Measurements from ENCODE around the gene C8G. TPM values are rescaled to one million over a fixed set of nuclear protein-coding genes. Genes with fewer than 3 reads are reported as not detected.

The C8G gene
- total and polyA plus RNA-seq, 2 of the 13 experiments (the other 11 are each of a cell fraction or from before 2014, with no cell fraction given), result 4.9 to 12.8 TPM

DNA sequence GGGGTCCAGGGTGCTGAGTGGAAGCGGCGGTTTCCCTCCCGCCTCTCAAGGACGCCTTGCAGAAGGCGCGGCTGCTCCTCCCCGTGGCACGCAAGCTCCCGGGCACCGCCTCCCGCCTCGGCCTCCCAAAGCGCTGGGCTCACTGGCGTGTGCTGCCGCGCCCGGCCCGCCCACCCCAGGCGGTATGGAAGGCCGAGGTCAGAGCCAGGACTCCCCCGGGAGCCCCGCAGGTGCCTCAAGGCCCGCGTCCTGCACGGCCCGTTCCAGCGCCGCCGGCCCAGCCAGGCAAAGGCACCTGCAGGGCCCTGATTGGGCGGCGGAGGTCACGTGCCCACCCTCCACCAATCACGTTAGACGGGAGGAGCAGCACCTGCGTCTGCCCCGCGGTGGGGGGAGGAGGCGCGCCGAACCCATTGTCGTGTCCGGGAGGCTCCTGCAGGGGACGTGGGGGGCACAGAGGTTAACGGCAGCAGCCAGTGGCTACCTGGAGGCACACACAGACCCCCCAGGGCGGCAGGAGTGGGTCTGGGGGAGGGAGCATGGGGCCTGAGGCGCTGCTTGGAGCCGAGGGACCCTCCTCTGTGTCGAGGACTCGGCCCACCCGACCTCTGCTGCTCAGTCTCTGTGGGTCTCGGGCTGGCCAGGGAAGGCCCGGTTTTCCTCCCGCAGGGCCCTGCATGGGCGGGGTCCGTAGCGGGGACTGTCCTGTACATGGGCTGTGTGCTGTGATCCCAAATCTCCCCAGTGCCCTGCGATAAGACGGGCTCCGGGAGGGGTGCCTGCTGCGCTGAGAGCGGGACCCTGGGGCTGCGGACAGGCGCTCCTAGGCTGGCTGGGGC, 5.0 kb downstream of the C8G start (continued):
- TF ChIP-seq ZNF274 (CRISPR knock-in tag; IDR thresholded peaks at IDR 0.05), result no peak
- peak; percentile 87 for TF ChIP-seq TAF1 (CRISPR knock-in tag; IDR thresholded peaks at IDR 0.05)
- no peak for TF ChIP-seq NFIB (CRISPR knock-in tag; IDR thresholded peaks at IDR 0.05; ENCODE audit: borderline replicate concordance)
- TF ChIP-seq, protein P1, sequence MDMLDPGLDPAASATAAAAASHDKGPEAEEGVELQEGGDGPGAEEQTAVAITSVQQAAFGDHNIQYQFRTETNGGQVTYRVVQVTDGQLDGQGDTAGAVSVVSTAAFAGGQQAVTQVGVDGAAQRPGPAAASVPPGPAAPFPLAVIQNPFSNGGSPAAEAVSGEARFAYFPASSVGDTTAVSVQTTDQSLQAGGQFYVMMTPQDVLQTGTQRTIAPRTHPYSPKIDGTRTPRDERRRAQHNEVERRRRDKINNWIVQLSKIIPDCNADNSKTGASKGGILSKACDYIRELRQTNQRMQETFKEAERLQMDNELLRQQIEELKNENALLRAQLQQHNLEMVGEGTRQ (IDR thresholded peaks at IDR 0.05; ENCODE audit: low read depth, low read length), result peak; percentile 94
- TF ChIP-seq, protein P1 (CRISPR knock-in tag; IDR thresholded peaks at IDR 0.05; ENCODE audit: borderline replicate concordance), result peak; percentile 98; the same call in 1 of the 2 replicates
- peak; percentile 97 for TF ChIP-seq RBFOX2 (IDR thresholded peaks at IDR 0.05; ENCODE audit: low read depth, low read length)
- no peak; the same call in none of the 2 replicates for TF ChIP-seq ZNF460 (CRISPR knock-in tag; IDR thresholded peaks at IDR 0.05; ENCODE audit: borderline replicate concordance)
- TF ChIP-seq ZKSCAN8 (CRISPR knock-in tag; IDR thresholded peaks at IDR 0.05; ENCODE audit: borderline replicate concordance), result no peak
- no peak for TF ChIP-seq HOXA5 (CRISPR knock-in tag; IDR thresholded peaks at IDR 0.05)
- TF ChIP-seq, protein P2, sequence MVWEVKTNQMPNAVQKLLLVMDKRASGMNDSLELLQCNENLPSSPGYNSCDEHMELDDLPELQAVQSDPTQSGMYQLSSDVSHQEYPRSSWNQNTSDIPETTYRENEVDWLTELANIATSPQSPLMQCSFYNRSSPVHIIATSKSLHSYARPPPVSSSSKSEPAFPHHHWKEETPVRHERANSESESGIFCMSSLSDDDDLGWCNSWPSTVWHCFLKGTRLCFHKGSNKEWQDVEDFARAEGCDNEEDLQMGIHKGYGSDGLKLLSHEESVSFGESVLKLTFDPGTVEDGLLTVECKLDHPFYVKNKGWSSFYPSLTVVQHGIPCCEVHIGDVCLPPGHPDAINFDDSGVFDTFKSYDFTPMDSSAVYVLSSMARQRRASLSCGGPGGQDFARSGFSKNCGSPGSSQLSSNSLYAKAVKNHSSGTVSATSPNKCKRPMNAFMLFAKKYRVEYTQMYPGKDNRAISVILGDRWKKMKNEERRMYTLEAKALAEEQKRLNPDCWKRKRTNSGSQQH (CRISPR knock-in tag; IDR thresholded peaks at IDR 0.05; ENCODE audit: low read depth), result 0 out of 2 replicates have a peak, but pooled peaks have one; percentile 29
- no peak for TF ChIP-seq ZNF841 (CRISPR knock-in tag; IDR thresholded peaks at IDR 0.05; ENCODE audit: borderline replicate concordance)
- no peak for TF ChIP-seq ZNF850 (CRISPR knock-in tag; conservative IDR thresholded peaks at IDR 0.05)
- peak; percentile 9; the same call in 1 of the 2 replicates for TF ChIP-seq KLF11 (CRISPR knock-in tag; IDR thresholded peaks at IDR 0.05)
- TF ChIP-seq, protein P3, sequence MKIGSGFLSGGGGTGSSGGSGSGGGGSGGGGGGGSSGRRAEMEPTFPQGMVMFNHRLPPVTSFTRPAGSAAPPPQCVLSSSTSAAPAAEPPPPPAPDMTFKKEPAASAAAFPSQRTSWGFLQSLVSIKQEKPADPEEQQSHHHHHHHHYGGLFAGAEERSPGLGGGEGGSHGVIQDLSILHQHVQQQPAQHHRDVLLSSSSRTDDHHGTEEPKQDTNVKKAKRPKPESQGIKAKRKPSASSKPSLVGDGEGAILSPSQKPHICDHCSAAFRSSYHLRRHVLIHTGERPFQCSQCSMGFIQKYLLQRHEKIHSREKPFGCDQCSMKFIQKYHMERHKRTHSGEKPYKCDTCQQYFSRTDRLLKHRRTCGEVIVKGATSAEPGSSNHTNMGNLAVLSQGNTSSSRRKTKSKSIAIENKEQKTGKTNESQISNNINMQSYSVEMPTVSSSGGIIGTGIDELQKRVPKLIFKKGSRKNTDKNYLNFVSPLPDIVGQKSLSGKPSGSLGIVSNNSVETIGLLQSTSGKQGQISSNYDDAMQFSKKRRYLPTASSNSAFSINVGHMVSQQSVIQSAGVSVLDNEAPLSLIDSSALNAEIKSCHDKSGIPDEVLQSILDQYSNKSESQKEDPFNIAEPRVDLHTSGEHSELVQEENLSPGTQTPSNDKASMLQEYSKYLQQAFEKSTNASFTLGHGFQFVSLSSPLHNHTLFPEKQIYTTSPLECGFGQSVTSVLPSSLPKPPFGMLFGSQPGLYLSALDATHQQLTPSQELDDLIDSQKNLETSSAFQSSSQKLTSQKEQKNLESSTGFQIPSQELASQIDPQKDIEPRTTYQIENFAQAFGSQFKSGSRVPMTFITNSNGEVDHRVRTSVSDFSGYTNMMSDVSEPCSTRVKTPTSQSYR (CRISPR knock-in tag; IDR thresholded peaks at IDR 0.05; ENCODE audit: borderline replicate concordance), result peak; percentile 95
- TF ChIP-seq, protein P4, sequence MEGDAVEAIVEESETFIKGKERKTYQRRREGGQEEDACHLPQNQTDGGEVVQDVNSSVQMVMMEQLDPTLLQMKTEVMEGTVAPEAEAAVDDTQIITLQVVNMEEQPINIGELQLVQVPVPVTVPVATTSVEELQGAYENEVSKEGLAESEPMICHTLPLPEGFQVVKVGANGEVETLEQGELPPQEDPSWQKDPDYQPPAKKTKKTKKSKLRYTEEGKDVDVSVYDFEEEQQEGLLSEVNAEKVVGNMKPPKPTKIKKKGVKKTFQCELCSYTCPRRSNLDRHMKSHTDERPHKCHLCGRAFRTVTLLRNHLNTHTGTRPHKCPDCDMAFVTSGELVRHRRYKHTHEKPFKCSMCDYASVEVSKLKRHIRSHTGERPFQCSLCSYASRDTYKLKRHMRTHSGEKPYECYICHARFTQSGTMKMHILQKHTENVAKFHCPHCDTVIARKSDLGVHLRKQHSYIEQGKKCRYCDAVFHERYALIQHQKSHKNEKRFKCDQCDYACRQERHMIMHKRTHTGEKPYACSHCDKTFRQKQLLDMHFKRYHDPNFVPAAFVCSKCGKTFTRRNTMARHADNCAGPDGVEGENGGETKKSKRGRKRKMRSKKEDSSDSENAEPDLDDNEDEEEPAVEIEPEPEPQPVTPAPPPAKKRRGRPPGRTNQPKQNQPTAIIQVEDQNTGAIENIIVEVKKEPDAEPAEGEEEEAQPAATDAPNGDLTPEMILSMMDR (CRISPR knock-in tag; IDR thresholded peaks at IDR 0.05), result peak; percentile 58
- TF ChIP-seq KAT7 (CRISPR knock-in tag; IDR thresholded peaks at IDR 0.05; ENCODE audit: borderline replicate concordance), result no peak
- no peak for TF ChIP-seq ZKSCAN1 (IDR thresholded peaks at IDR 0.05; ENCODE audit: low read length)
- no peak; the same call in 1 of the 2 replicates for TF ChIP-seq ZNF205 (CRISPR knock-in tag; IDR thresholded peaks at IDR 0.05)
- TF ChIP-seq ZZZ3 (CRISPR knock-in tag; IDR thresholded peaks at IDR 0.05; ENCODE audit: borderline replicate concordance), result no peak
- TF ChIP-seq, protein P5, sequence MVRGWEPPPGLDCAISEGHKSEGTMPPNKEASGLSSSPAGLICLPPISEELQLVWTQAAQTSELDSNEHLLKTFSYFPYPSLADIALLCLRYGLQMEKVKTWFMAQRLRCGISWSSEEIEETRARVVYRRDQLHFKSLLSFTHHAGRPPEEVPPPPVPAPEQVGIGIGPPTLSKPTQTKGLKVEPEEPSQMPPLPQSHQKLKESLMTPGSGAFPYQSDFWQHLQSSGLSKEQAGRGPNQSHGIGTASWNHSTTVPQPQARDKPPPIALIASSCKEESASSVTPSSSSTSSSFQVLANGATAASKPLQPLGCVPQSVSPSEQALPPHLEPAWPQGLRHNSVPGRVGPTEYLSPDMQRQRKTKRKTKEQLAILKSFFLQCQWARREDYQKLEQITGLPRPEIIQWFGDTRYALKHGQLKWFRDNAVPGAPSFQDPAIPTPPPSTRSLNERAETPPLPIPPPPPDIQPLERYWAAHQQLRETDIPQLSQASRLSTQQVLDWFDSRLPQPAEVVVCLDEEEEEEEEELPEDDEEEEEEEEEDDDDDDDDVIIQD (CRISPR knock-in tag; IDR thresholded peaks at IDR 0.05; ENCODE audit: low read depth), result no peak
